GM21360 (cell line): ENCODE data around the gene CDX1.

Experiments
- ATAC-seq: cut with Tn5 transposase; IDR thresholded peaks from one replicate; pipeline ENCODE4 v1.9.1; 2021; ENCODE audit warnings: mild to moderate bottlenecking, moderate library complexity; ENCODE audit not compliant: unreplicated experiment

Gene CDX1

DNA sequence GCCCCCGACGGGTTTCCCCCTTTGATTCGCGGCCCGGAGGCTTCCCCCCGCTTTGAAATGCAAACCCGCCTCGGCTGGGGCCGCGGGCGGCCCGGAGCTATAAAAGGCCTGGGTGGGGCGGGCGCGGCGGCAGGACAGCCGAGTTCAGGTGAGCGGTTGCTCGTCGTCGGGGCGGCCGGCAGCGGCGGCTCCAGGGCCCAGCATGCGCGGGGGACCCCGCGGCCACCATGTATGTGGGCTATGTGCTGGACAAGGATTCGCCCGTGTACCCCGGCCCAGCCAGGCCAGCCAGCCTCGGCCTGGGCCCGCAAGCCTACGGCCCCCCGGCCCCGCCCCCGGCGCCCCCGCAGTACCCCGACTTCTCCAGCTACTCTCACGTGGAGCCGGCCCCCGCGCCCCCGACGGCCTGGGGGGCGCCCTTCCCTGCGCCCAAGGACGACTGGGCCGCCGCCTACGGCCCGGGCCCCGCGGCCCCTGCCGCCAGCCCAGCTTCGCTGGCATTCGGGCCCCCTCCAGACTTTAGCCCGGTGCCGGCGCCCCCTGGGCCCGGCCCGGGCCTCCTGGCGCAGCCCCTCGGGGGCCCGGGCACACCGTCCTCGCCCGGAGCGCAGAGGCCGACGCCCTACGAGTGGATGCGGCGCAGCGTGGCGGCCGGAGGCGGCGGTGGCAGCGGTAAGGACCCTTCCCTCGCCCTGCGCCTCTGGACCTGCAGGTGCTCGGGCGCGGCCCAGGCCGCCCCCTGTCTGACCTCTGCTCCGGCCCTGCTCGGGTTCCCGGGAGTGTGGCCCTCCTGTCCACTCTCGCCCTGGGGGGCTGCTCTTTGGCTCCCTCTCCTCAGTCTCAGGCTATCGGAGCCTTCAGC lies at the start of gene CDX1:
Gene CDX1, plus strand, starts transcription at position 129 of the 862 bp plus-strand sequence. Its CDS starts 99 bp downstream, at position 228.
- ATAC-seq: no peak

DNA sequence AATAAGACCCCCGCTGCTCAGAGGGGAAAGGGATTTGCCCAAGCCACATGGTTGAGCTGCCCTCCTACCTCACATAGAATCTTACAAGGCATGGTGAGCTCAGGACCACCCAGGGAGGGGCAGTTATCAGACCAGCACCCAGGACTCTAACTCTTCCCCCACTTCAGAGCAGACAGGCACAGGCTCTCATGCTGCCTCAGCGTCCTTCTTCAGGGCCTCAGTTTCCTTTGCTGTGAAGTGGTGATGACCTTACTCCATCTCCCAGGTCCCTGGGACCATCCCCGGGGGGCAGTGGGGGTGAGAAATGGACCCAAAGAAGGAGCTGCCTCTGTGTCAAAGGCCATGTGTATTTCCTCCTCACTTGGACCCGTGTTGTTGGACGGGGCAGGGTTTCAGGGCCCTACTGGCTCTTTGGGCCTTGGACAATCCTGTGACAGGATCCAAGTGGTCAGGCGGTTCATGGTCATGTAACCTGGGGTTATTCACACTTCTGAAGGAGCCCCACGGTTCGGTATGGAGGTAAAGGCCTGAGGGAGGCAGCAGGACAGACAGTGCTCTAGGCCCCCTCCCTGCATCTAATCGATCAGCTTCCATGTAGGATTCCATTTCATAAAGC lies 48.5 kb upstream of the CDX1 start:
- no peak for ATAC-seq

DNA sequence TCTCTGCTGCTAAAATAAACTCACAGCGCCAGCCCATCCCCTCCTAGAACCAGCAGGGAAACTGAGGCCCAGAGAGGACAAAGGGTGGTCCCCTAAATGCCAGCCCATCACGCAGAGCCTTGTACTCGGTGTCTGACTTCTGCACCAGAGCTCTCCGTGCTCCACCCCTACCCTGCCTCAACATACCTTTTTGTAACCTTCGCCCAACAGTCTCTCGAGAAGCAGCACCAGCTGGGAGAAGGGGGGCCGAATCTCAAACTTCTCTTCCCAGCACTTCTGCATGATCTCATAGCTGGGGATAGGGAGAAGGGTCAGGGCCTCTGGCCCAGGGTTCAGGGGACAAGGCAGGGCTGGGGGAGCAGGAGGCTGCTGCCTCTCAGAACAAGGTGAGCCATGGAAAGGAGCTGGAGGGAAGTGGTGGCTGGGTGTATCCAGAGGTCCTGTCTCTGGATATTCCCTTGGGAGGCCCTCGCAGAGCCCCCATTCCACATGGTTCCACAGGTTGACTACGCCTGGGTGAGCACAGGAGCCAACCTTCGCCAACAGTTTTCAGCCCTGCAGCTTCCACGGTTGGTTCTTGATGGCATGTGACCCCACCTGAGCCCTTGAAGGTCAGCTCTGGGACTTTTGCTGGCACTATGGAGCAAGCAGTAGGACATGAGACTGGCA lies 47.9 kb upstream of the CDX1 start:
- no peak for ATAC-seq

DNA sequence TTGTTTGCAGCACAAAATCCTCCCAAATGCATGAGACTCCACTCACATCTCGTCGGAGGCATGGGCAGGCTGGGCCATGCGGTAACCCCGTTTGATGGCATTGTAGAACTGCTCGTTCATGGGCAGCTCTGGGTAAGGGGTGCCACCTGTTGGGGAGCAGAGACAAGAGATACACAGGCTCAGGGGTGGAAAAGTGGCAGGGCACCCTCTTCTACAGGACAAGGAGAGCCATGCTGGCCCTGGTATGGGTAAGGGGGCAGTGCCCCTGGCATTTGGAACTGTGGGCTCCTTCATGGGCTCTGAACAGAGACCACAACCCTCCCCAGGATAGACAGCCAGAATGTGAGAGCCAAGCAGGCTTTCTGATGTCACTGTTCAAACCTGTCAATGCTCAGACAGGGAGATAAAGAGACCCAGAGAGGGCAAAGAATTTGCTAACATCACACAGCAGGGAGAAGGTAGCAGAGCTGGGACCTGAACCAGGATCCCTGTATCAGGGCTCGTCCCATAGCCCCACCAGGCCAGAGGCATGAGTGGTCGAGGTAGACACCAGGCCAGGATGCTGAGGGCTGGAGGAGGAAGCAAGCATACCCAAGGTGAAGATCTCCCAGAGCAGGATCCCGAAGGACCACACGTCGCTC lies 47.0 kb upstream of the CDX1 start:
- ATAC-seq: no peak

DNA sequence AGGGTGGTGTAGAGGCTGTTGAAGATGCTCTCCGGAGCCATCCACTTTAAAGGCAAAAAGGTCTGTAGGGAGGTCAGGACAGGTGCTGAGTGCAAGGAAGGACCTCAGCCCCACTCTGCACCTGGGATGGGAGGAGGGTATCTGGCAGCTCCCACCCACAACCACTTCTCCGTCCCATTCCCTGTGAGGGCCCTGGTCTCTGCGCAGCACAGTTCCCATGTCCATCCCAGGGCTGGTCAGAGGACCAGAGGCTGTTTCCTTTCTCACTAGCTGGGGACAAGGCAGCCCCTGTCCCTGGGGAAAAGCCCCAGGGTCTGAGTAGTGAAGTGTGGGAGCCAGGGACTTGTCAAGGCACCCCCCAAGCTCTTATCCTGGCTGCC lies 46.5 kb upstream of the CDX1 start:
- ATAC-seq: no peak

DNA sequence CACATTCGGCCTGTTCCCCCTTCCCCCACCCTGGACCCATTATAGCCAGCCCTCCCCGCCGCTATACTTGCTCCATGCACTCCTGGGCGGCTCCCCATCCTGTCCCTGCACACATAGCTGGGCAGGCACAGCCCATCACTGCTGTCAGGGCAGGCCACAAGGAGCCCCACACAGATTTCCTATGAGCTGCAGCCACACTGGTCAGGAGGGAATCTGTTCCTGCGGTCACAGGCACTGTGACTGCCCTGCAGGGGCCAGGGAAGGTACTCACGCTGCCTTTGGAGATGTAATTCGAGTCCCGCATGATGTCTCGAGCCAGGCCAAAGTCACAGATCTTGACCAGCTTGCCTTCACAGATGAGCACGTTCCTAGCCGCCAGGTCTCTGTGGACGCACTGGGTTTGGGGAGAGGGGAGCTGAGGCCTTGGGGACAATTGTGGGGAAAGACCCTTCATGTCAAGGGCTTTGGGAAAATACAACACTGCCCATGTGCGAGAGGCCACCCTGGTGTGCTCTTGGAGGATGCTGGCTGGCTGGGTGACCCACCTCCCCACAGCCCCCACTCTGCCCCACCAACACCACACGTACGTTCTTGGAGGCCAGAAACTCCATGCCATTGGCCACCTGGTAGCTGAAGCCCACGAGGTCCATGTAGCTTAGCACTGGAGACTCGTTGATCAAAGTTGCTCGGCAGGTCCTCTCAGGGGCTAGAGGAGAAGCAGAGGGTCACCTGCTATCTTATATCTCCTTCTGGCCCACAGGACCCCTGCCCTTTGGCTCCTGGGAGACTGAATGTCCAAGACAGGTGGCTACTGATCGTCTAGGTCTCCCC lies 45.7 kb upstream of the CDX1 start:
- no peak for ATAC-seq

DNA sequence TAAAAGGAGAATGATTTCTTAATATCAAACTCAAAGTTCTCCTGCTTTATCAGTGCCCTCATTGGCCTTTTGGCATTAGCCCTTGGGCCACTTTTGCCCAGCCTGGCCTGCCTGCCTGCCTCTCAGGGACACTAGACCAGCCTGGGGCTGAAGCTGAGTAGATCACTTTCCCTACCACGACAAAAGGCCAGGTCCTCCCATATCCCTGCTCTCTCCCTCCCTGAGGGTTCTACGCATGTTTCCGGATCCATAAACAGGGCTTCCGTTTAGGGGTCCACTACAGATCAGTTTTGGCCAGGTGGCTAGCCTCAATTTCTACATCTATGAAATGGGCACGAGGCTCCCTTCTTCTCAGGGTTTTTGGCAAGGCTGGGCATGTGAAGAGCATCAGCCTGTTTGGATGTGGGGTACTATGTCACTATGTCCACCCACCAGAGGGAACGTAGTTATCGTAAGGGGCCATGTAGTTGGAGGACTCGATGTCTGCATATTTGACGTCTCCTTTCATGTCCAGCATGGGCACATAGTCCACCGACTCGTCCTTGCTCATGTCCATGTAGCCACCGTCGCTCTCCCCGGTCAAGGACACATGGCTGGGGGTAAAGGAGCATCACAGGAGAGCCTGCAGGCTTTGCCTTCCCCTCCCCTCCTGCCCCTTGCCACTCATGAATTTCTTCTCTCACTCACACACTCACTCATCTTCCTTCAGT lies 45.0 kb upstream of the CDX1 start:
- no peak for ATAC-seq

DNA sequence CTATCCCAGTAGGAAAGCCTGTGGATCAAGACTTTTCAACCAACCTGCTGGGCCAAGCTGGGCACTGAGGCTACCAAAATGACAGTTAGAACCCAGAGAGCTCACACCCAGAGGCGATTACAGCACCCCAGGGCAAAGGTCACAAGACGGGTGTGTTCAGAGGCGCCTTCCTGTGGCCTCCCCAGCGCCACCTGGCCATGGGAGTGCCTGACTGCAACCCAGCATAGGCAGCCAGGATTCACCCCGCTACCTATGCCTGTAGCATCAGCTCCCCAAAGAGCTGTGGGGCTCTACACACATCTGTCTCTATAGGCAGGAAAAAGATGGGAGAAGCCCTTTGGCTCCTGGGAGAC lies 44.4 kb upstream of the CDX1 start:
- no peak for ATAC-seq

DNA sequence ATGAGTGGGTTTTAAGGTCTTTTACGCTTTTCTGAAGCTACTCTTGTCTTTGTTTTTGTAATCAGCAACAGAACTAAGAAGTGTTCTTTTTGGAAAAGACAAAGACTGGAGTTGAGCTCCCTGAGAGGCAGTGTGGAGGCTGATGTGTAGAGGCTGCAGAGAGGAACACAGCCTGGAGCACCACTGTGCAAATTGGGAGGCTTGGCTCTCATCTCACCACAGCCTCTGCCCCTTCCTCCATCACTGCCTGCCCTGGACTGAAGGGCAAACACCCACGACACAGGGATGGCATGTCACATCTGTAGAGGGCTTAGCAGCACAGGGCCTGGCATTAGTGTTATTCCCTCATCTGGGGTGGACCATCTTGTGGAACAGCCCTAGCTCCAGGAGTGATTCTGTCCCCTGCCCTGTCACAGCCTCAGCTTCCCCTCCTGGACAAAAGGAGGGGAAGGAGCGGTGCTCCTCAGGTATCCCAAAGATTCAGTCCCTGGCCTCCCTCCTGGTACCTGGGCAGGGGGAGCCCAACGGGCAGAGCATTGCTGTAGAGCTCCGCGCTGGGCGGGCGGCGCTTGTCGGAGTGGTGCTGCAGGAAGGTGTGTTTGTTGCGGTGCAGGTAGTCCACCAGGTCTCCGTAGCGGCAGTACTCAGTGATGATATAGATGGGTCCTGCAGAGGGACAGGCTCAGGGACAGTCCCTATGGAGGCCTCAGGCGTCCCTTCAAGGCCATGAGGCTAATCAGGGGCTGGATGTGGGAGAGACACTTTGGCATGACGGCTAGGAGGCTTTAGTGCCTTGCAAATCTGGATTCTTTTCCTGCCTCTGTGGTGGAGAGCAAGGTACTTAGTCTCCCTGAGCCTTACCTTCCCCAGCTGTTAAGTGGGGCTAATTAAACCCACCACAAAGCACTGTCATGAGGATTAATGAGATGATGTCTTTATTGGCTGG lies 43.8 kb upstream of the CDX1 start:
- no peak for ATAC-seq

DNA sequence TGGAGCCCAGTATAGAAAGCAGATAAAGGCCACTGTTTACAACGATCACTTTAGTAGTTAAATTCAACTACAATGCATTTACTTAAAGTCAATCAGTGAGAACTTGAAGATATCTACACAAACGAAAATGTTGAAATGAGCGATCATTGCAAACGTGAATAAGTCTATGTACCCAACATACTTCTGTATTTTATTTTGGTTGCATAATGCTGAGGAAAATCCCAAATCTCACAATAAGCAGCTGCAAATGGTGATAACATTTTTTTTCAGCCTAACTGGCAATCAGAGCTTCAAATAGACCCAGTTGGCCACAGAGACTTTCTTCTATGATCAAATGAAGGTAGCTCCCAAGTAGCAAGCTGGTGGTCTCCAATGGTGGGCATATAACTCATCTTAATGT lies 43.0 kb upstream of the CDX1 start:
- ATAC-seq: no peak

DNA sequence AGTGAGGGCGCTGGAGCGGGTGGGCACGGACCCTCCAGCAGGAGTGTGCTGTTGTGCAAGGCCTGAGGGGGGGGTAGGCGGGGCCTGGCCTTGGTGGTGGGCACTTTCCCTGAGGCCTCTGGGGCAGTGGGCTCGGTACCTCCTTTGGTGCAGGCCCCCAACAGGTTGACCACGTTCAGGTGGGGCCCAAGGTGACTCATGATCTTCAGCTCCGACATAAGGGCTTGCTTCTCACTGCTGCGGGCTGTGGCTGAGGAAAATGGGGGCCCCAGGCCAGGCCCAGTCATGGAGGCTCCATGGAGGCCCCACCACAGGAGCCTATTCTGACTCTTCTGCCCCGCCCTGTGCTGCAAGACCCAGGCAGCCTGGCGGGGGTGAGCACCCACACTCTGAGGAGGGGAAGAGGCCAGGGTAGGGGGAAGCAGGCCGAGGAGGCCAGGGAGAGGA lies 42.4 kb upstream of the CDX1 start:
- no peak for ATAC-seq

DNA sequence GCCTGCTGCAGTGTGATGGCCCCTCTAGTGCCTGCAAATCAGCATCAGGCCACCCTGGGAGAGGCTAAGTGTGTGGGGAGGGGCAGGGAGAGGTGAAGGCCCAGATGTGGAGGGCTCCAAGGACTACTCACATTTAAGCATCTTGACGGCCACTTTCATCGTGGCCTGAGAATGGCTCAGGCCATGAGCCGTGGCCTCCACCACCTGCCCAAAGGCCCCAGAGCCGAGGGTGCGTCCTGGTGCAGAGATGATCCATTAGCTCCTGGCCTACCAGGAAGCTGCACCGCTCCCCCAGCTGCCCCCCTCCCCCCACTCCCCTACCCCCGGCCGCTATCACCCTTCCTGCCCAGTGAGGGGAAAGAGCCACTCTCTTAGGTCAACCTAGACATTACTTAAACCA lies 42.0 kb upstream of the CDX1 start:
- ATAC-seq: no peak

DNA sequence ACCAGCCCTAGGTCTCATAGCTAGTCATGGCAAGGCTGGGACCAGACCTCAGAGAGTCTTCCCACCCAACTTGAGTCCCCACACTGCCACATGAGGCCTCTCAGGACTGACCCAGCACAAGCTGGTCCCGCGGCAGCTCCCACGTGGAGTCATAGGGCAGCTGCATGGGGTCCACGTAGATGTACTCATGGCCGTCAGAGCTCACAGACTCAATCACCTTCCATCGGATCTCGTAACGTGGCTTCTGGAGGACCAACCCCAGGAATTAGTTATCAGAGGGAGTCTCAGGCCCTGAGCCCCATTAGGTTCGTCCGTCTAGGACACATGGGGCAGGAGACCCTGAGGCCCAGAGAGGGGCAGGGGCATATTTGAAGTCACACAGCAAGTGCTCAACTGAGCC lies 41.2 kb upstream of the CDX1 start:
- no peak for ATAC-seq

DNA sequence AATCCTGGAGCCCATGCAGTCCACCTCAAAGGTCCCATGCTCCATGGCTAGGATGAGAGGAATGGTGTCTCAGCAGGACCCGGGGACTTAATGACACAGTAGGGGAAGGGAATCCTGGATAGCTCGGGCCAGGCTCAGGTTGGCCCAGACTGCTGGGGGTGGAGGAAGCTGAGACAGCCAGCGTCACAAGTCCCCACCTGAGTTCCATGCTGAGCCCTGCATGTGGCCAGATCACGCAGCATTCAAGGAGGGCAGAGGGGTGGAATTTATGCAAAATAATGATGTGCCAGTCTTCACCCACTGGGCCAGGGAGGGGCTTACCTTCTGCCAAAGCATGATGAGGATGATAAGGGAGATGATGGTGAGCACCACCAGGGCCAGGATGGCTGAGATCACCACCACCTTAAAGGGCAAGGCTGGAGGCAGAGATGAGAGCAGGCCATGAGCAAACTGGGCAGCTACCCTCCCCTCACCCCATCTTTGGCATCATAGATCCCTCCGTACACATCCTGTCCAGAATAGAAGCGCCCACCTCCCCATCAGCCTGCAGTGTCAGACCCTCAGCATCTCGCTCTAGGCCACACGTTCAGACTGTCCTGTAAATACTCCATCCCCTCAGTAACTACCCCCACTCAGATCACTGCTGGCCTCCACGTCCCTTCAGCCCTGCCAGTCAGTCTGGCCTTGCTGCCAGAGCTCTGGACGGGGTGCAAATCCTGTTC lies 40.2 kb upstream of the CDX1 start:
- no peak for ATAC-seq

DNA sequence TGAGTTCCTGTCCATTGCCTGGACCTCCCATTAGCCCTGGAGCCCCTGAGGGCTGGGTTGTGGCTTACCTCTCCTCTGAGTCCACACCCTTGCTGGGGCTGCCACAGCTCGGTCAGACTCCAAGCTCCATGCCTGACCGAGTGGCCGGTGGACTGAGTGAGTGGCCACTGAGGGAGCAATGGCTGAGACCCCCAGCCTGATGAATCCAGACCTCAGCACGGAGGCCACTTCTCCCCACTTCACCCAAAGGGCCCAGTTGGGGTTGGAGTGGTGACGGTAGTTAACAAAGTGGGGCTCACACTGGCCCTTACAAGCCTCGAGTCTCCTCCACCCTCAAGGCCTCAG lies 39.7 kb upstream of the CDX1 start:
- ATAC-seq: no peak

DNA sequence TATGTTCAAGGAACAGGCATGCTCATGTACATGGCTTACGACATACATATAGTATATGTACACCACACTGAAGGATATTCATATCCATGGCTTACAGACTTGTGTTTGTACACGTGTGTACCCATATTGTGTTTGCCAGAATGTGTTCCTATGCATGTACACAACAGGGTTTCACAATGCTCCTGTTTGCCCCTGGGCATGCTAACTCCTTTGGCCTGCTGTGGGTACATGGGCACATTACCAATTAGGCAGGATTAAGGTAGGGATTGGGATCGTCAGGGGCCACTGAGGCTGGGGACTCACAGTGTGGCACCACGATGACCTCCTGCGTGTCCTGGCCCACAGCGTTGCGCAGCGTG lies 37.1 kb upstream of the CDX1 start:
- no peak for ATAC-seq

DNA sequence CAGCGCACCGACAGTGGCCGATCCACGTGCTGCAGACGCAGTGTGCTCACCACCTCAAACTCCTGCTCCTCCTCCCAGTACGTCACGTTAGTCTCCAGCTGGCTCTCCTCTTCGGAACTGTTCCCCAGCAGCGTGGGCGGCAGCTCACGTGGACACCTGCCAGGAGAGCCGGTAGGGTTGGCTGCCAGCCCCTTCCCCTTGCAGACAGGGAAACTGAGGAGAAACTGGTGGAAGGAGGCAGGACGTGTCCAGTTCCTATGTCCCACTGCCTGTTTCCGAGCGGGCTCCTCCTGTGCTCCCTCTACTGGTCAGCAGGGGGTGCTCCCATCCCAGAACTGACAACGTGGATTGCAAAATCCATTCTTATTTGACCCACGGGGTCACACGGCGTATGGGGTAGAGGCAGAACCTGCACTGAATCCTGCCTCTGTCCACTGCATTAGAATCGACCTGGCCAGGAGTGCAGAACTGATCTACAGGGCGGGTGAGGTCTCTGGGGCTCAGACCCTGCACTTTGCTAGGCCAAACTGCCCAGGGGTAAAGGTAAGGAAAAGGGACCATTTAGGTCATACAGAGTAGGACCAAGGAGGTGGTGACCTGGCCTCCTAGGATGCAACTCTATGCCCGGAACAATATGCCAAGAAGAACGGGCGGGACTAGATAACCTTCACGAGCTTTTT lies 36.6 kb upstream of the CDX1 start:
- ATAC-seq: peak; percentile 71

DNA sequence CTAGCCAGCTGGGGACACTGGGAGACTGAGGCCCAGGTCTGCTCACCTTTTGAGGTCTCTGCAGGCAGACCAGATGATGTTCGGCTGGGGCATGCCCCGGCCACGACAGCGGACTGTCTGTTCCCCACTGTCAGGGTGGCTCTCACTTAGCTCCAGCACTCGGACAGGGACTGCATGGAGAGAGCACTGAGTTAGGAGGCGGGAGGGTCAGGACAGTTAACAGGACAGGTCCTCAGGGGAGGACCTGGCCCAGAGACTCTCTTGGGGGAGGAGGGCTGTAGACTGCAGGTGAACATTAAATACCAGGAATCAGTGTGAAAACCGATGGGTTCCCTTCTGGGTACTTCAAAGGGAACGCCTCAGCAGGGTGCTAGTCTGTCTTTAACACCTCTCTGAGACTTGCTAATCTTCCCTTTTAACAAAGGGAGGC lies 36.1 kb upstream of the CDX1 start:
- no peak for ATAC-seq
